OCI-LY3 (cell line): ENCODE measurements around the gene KBTBD8.

ENCODE experiments used
- H2AFZ ChIP-seq: fragments of 200-600, 300-600 bp; shearing (Covaris generic); 2 replicates; pipeline ENCODE4 v1.6.0; 2014; ENCODE audit warnings: antibody characterized with exemption, low read depth, low read length
- H3K27ac ChIP-seq: fragments of 200-600, 300-600 bp; sonication (generic); 2 replicates; pipeline ENCODE4 v1.5.1; 2014; ENCODE audit warnings: mild to moderate bottlenecking, low read length, moderate library complexity, mixed read lengths
- H3K27me3 ChIP-seq: fragments of 200-600, 300-600 bp; sonication (generic); 2 replicates; pipeline ENCODE4 v1.6.1; 2014; ENCODE audit warnings: low read depth, low read length, mixed read lengths
- H3K36me3 ChIP-seq: fragments of 200-600, 300-600 bp; sonication (generic); replicated peaks from 2 replicates; pipeline ENCODE3; 2014; ENCODE audit warnings: low read depth, low read length, mixed read lengths
- H3K4me1 ChIP-seq: fragments of 300-600, 200-600 bp; sonication (generic); 2 replicates; pipeline ENCODE4 v1.6.1; 2014; ENCODE audit warnings: low read length, mixed read lengths
- H3K4me2 ChIP-seq: fragments of 200-600, 300-600 bp; sonication (generic); 2 replicates; pipeline ENCODE4 v1.6.1; 2014; ENCODE audit warnings: low read length, mixed read lengths
- H3K4me3 ChIP-seq: fragments of 300-600, 200-600 bp; sonication (generic); 2 replicates; pipeline ENCODE4 v1.5.1; 2014; ENCODE audit warnings: antibody characterized with exemption, mild to moderate bottlenecking, low read length, moderate library complexity
- H3K79me2 ChIP-seq: fragments of 300-600, 200-600 bp; shearing (Covaris generic); 2 replicates; pipeline ENCODE4 v1.6.1; 2014; ENCODE audit warnings: mild to moderate bottlenecking, low read length, mixed read lengths
- H3K9ac ChIP-seq: fragments of 300-600, 200-600 bp; shearing (Covaris generic); 2 replicates; pipeline ENCODE4 v1.6.0; 2014; ENCODE audit warnings: mild to moderate bottlenecking, low read length, moderate library complexity
- H3K9me3 ChIP-seq: fragments of 200-600, 300-600 bp; shearing (Covaris generic); 2 replicates; pipeline ENCODE4 v1.6.1; 2014; ENCODE audit warnings: low read length, mixed read lengths; ENCODE audit not compliant: insufficient read depth
- H4K20me1 ChIP-seq: fragments of 200-600, 300-600 bp; sonication (generic); 2 replicates; pipeline ENCODE4 v1.6.1; 2016; ENCODE audit warnings: low read length, mixed read lengths; ENCODE audit not compliant: insufficient read depth
- EZH2phosphoT487 ChIP-seq: fragments of 200-600 bp; shearing (Covaris generic); IDR thresholded peaks from 2 replicates; pipeline ENCODE4 v1.6.1; 2018; ENCODE audit warnings: antibody characterized with exemption, mixed run types, low read depth
- TF ChIP-seq, protein P1 (sequence below): fragments of 200-600, 300-600 bp; sonication (generic); IDR thresholded peaks from 2 replicates; pipeline ENCODE4 v1.5.1; 2014; ENCODE audit warnings: antibody characterized with exemption, low read length, low read depth

Gene KBTBD8, protein sequence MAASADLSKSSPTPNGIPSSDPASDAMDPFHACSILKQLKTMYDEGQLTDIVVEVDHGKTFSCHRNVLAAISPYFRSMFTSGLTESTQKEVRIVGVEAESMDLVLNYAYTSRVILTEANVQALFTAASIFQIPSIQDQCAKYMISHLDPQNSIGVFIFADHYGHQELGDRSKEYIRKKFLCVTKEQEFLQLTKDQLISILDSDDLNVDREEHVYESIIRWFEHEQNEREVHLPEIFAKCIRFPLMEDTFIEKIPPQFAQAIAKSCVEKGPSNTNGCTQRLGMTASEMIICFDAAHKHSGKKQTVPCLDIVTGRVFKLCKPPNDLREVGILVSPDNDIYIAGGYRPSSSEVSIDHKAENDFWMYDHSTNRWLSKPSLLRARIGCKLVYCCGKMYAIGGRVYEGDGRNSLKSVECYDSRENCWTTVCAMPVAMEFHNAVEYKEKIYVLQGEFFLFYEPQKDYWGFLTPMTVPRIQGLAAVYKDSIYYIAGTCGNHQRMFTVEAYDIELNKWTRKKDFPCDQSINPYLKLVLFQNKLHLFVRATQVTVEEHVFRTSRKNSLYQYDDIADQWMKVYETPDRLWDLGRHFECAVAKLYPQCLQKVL

DNA sequence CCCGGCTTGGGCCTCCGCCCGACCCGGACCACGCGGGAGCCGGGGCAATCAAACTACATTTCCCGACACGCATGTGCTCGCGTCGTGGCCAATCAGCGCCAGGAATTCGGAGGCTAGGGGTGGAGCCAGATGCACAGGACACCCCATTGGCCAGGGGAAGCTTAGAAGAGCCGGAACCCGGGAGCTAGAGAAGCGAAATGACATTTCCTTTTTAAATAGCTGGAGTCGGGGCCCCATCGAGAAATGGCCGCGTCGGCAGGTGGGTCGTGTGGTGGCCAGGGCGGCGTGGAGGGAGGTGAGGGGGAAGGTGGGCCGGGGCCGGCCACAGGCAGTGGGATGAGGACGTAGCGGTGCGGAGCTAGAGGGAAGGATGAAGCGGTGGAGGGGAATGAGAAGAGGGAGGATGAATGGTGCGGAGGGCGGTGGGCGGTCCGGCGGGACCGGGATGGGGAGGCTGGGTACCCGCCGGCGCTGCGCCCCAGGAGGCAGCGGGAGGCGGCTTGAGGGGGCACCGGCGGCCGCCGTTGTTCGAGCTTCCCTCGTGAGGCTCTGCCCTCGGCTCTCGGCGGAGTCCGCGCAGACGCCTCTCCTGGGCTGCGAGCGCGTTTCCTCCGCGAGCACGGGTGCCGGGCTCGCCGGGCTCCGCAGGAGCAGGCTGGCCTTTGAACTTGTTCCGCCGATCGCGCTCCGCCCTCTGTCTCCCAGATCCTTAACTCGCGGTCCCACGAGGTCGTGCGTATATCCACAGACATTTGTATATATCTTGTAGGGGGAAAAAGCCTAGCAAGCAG, at the start of gene KBTBD8:
Gene KBTBD8 (plus strand): TSS at position 195 of the 791 bp plus-strand sequence. CDS start 49 bp downstream, at position 244.
- no peaks in the 10 kb centered on the region for H3K27me3 ChIP-seq
- TF ChIP-seq, protein P1, sequence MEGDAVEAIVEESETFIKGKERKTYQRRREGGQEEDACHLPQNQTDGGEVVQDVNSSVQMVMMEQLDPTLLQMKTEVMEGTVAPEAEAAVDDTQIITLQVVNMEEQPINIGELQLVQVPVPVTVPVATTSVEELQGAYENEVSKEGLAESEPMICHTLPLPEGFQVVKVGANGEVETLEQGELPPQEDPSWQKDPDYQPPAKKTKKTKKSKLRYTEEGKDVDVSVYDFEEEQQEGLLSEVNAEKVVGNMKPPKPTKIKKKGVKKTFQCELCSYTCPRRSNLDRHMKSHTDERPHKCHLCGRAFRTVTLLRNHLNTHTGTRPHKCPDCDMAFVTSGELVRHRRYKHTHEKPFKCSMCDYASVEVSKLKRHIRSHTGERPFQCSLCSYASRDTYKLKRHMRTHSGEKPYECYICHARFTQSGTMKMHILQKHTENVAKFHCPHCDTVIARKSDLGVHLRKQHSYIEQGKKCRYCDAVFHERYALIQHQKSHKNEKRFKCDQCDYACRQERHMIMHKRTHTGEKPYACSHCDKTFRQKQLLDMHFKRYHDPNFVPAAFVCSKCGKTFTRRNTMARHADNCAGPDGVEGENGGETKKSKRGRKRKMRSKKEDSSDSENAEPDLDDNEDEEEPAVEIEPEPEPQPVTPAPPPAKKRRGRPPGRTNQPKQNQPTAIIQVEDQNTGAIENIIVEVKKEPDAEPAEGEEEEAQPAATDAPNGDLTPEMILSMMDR = no peak
- no peak for TF ChIP-seq EZH2phosphoT487
- no peaks in the 10 kb centered on the region for H3K9me3 ChIP-seq
- H4K20me1 ChIP-seq = peaks cover 4% of the 10 kb centered on the region; the same call in 1 of the 2 replicates
- peak within 1 kb of the TSS; percentile 75 for H3K9ac ChIP-seq
- H3K4me2 ChIP-seq = peak within 1 kb of the TSS; percentile 94
- H3K4me1 ChIP-seq = peaks cover 49% of the 10 kb centered on the region
- H3K4me3 ChIP-seq = peak within 1 kb of the TSS; percentile 82
- H3K36me3 ChIP-seq = peaks cover 11% of the 10 kb centered on the region
- H2AFZ ChIP-seq = peak within 1 kb of the TSS; percentile 76
- peak within 1 kb of the TSS; percentile 86 for H3K27ac ChIP-seq
- H3K79me2 ChIP-seq = peaks cover 49% of the 10 kb centered on the region

- Histone ChIP-seq H3K27ac (no peak overlapping the region), H3K27me3 (no peaks in the 10 kb centered on the region), H4K20me1 (no peaks in the 10 kb centered on the region), H3K4me2 (no peak overlapping the region), H3K4me3 (no peak overlapping the region), H2AFZ (no peak overlapping the region), H3K36me3 (no peaks in the 10 kb centered on the region), H3K4me1 (no peaks in the 10 kb centered on the region), H3K79me2 (no peaks in the 10 kb centered on the region), H3K9ac (no peak overlapping the region), H3K9me3 (no peaks in the 10 kb centered on the region)
- TF ChIP-seq EZH2phosphoT487 = no peak
- TF ChIP-seq, protein P1 = no peak
Measured at GRCh38 chr3:66948838-66949237, 49.3 kb upstream of the KBTBD8 start.

DNA sequence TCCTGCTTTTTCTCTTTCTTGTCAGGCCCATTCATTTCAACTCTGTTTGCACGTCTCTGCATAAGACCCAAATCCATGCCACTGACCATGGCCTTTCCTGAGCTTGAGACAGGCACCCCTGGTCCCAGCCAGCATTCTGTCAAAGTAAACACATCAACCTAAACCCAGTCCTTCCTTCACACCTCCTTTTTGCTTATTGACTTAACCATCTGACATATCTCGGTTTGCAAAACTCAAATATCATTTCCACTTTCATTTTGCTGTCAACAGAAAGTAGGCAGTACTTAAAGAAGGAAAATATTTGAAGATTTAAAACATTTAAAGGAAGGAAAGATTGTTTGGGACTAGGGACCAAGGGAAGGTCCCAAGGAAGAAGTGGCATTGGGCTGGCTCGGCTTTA, 48.2 kb upstream of the KBTBD8 start:
- H3K36me3 ChIP-seq = no peaks in the 10 kb centered on the region
- no peaks in the 10 kb centered on the region for H3K79me2 ChIP-seq
- no peak overlapping the region for H3K27ac ChIP-seq
- H4K20me1 ChIP-seq = no peaks in the 10 kb centered on the region
- H3K4me3 ChIP-seq = no peak overlapping the region
- H3K4me2 ChIP-seq = no peak overlapping the region
- H3K9me3 ChIP-seq = no peaks in the 10 kb centered on the region
- no peak for TF ChIP-seq EZH2phosphoT487
- TF ChIP-seq, protein P1 = no peak
- H3K9ac ChIP-seq = no peak overlapping the region
- no peak overlapping the region for H2AFZ ChIP-seq
- no peaks in the 10 kb centered on the region for H3K27me3 ChIP-seq
- H3K4me1 ChIP-seq = no peaks in the 10 kb centered on the region

DNA sequence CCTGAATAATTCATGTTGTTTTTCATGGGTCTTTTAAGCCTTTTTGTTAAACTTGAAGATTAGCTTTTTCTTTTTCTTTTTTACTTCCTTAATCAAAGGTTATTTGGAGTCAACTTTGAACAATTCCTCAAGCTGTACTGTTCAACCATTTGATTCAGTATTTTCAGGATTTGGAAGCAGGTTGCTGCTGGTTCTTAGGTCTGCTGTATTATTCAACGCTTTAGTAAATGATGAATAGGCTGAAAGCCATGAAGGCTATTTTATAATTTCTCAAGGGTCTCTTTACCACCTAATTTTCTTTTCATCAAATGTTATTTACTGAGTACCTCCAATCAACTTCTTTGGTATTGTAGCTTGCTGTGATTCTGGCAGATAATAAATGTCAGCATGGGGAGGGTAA, 45.8 kb upstream of the KBTBD8 start:
- H4K20me1 ChIP-seq = no peaks in the 10 kb centered on the region
- H3K27me3 ChIP-seq = no peaks in the 10 kb centered on the region
- no peaks in the 10 kb centered on the region for H3K9me3 ChIP-seq
- no peak overlapping the region for H3K4me3 ChIP-seq
- no peaks in the 10 kb centered on the region for H3K36me3 ChIP-seq
- H3K79me2 ChIP-seq = no peaks in the 10 kb centered on the region
- no peak overlapping the region for H3K27ac ChIP-seq
- no peak overlapping the region for H3K4me2 ChIP-seq
- H3K9ac ChIP-seq = no peak overlapping the region
- TF ChIP-seq, protein P1 = no peak
- no peak for TF ChIP-seq EZH2phosphoT487
- H2AFZ ChIP-seq = no peak overlapping the region
- H3K4me1 ChIP-seq = no peaks in the 10 kb centered on the region
